ENCODE measurements around the gene PDE4B. TPM values are rescaled to one million over a fixed set of nuclear protein-coding genes. Genes with fewer than 3 reads are reported as not detected.

The PDE4B gene
- polyA plus RNA-seq, 1 donor from 2014 or later, result 135 TPM

- Histone ChIP-seq H3K79me2 (replicated peaks; ENCODE audit: insufficient read depth, low read length) (peaks cover 9% of the 10 kb centered on the region), H3K9me3 (ENCODE audit: low read length) (no peaks in the 10 kb centered on the region), H3F3A (ENCODE audit: insufficient read depth, low read length, poor library complexity, severe bottlenecking) (no peaks in the 10 kb centered on the region), H4K20me1 (ENCODE audit: insufficient read depth) (no peaks in the 10 kb centered on the region), H3K27me3 (ENCODE audit: insufficient read depth, low read depth, low read length) (no peaks in the 10 kb centered on the region), H3K9ac (ENCODE audit: low read length) (no peak overlapping the region), H3K4me3 (ENCODE audit: low read length) (no peak overlapping the region), H2AFZ (ENCODE audit: low read depth, low read length) (no peak overlapping the region), H3K4me2 (ENCODE audit: low read length) (no peak overlapping the region), H3K36me3 (ENCODE audit: insufficient read depth, low read length) (no peaks in the 10 kb centered on the region), H3K27ac (ENCODE audit: low read length) (no peak overlapping the region), H3K9me2 (ENCODE audit: insufficient read depth, low read length) (no peaks in the 10 kb centered on the region)
- no peak for TF ChIP-seq MXI1 (conservative IDR thresholded peaks at IDR 0.05; ENCODE audit: poor library complexity, severe bottlenecking)
- no peak for TF ChIP-seq EZH2 (IDR thresholded peaks at IDR 0.05; ENCODE audit: borderline replicate concordance, insufficient read depth, low read length, poor library complexity, severe bottlenecking)
- no peak for TF ChIP-seq RAD21 (conservative IDR thresholded peaks at IDR 0.05)
- no peak for TF ChIP-seq TAF1 (IDR thresholded peaks at IDR 0.05; ENCODE audit: low read depth)
- TF ChIP-seq CTCF (IDR thresholded peaks at IDR 0.05; ENCODE audit: poor library complexity, severe bottlenecking), result no peak
- TF ChIP-seq POLR2AphosphoS5 (IDR thresholded peaks at IDR 0.05), result no peak
- TF ChIP-seq EP300 (conservative IDR thresholded peaks at IDR 0.05; ENCODE audit: poor library complexity, severe bottlenecking), result no peak
- no peak for TF ChIP-seq SMC3 (conservative IDR thresholded peaks at IDR 0.05; ENCODE audit: poor library complexity)
- no peak for TF ChIP-seq REST (IDR thresholded peaks at IDR 0.05; ENCODE audit: borderline replicate concordance)
Observed at GRCh38 chr1:66334318-66334717, 541.6 kb downstream of the PDE4B start.

GRCh38 chr1:66335125-66335524 lies 542.4 kb downstream of the PDE4B start:
- H3K9me2 ChIP-seq (ENCODE audit: insufficient read depth, low read length), result no peaks in the 10 kb centered on the region
- H3K9me3 ChIP-seq (ENCODE audit: low read length), result no peaks in the 10 kb centered on the region
- no peak overlapping the region for H3K27ac ChIP-seq (ENCODE audit: low read length)
- no peak for TF ChIP-seq TAF1 (IDR thresholded peaks at IDR 0.05; ENCODE audit: low read depth)
- H3K79me2 ChIP-seq (replicated peaks; ENCODE audit: insufficient read depth, low read length), result peaks cover 9% of the 10 kb centered on the region
- H3K27me3 ChIP-seq (ENCODE audit: insufficient read depth, low read depth, low read length), result no peaks in the 10 kb centered on the region
- H3K36me3 ChIP-seq (ENCODE audit: insufficient read depth, low read length), result no peaks in the 10 kb centered on the region
- H4K20me1 ChIP-seq (ENCODE audit: insufficient read depth), result no peaks in the 10 kb centered on the region
- H3K4me2 ChIP-seq (ENCODE audit: low read length), result no peak overlapping the region
- no peak overlapping the region for H3K4me3 ChIP-seq (ENCODE audit: low read length)
- no peaks in the 10 kb centered on the region for H3F3A ChIP-seq (ENCODE audit: insufficient read depth, low read length, poor library complexity, severe bottlenecking)
- H3K9ac ChIP-seq (ENCODE audit: low read length), result no peak overlapping the region
- H2AFZ ChIP-seq (ENCODE audit: low read depth, low read length), result no peak overlapping the region

Data from neural cell (in vitro differentiated cells).